GM19238 (cell line): ENCODE measurements around the gene PITPNC1.
"Not testable (repeated sequence)": the region's sequence is repeated elsewhere in the genome, so short reads cannot be mapped to it uniquely, and the experiment has no call there.

Experiments used
- DNase-seq: peaks from one replicate; pipeline ENCODE4 v3.0.0; 2011; ENCODE audit warnings: low spot score; ENCODE audit not compliant: insufficient read length

The PITPNC1 gene

GRCh38 chr17:67487506-67487905 is 110.4 kb downstream of the PITPNC1 start:
- no peak for DNase-seq

GRCh38 chr17:67488161-67488560 is 111.1 kb downstream of the PITPNC1 start:
- no peak for DNase-seq

- DNase-seq, result no peak
Measured at GRCh38 chr17:67488768-67489167, 111.7 kb downstream of the PITPNC1 start.

GRCh38 chr17:67489273-67489672 is 112.2 kb downstream of the PITPNC1 start:
- no peak for DNase-seq

GRCh38 chr17:67490471-67490870 is 113.4 kb downstream of the PITPNC1 start:
- no peak for DNase-seq

- DNase-seq, result no peak
Measured at GRCh38 chr17:67491009-67491680, 114.1 kb downstream of the PITPNC1 start.

- no peak for DNase-seq
Measured at GRCh38 chr17:67491681-67492024, 114.6 kb downstream of the PITPNC1 start.

GRCh38 chr17:67492251-67492740 is 115.2 kb downstream of the PITPNC1 start:
- DNase-seq, result no peak

GRCh38 chr17:67492824-67493517 is 115.9 kb downstream of the PITPNC1 start:
- DNase-seq, result no peak

- DNase-seq, result no peak
Measured at GRCh38 chr17:67493812-67494211, 116.7 kb downstream of the PITPNC1 start.

GRCh38 chr17:67495534-67495933 is 118.5 kb downstream of the PITPNC1 start:
- not testable (repeated sequence) for DNase-seq

GRCh38 chr17:67496286-67496685 is 119.2 kb downstream of the PITPNC1 start:
- DNase-seq, result no peak

GRCh38 chr17:67499685-67500084 is 122.6 kb downstream of the PITPNC1 start:
- DNase-seq, result no peak

- no peak for DNase-seq
Measured at GRCh38 chr17:67500261-67500660, 123.2 kb downstream of the PITPNC1 start.

GRCh38 chr17:67500677-67501300 is 123.7 kb downstream of the PITPNC1 start:
- DNase-seq, result no peak

- no peak for DNase-seq
Measured at GRCh38 chr17:67502151-67502550, 125.1 kb downstream of the PITPNC1 start.

GRCh38 chr17:67503184-67503583 is 126.1 kb downstream of the PITPNC1 start:
- no peak for DNase-seq

- no peak for DNase-seq
Measured at GRCh38 chr17:67503739-67504138, 126.7 kb downstream of the PITPNC1 start.

- DNase-seq, result no peak
Measured at GRCh38 chr17:67504182-67504581, 127.1 kb downstream of the PITPNC1 start.

GRCh38 chr17:67506966-67507365 is 129.9 kb downstream of the PITPNC1 start:
- DNase-seq, result no peak

- DNase-seq, result no peak
Measured at GRCh38 chr17:67509390-67510287, 132.6 kb downstream of the PITPNC1 start.
